RWPE2 (cell line): Measurements from ENCODE around the gene SSR2.
A peak's percentile ranks its signal among the peaks of the same experiment; 100 is the strongest.

Source experiments
- ATAC-seq: fragments of 200-7000 bp; cut with Tn5 transposase; 3 replicates; pipeline ENCODE4 v1.9.1; 2021; ENCODE audit warnings: low read depth
- DNase-seq: peaks from one replicate; pipeline ENCODE4 v3.0.0-alpha.2; 2020; ENCODE audit warnings: low spot score
- H3K27ac ChIP-seq: fragments of 450-650 bp; 2 replicates; pipeline ENCODE4 v1.5.1; 2017; ENCODE audit warnings: mild to moderate bottlenecking; ENCODE audit not compliant: poor library complexity, severe bottlenecking
- H3K27me3 ChIP-seq: fragments of 250-450 bp; sonication (Bioruptor Pico); 2 replicates; pipeline ENCODE4 v1.5.1; 2021; ENCODE audit warnings: mild to moderate bottlenecking, moderate library complexity; ENCODE audit not compliant: insufficient read depth, poor library complexity, severe bottlenecking
- H3K36me3 ChIP-seq: fragments of 250-450 bp; sonication (Bioruptor Pico); 2 replicates; pipeline ENCODE4 v1.5.1; 2020; ENCODE audit warnings: low read depth, mild to moderate bottlenecking, moderate library complexity
- H3K4me1 ChIP-seq: fragments of 250-450 bp; sonication (Bioruptor Pico); 2 replicates; pipeline ENCODE4 v1.5.1; 2021; ENCODE audit warnings: mild to moderate bottlenecking, moderate library complexity; ENCODE audit not compliant: insufficient read depth, poor library complexity, severe bottlenecking
- H3K4me3 ChIP-seq: fragments of 250-450 bp; sonication (Bioruptor Pico); 2 replicates; pipeline ENCODE4 v1.5.1; 2021; ENCODE audit warnings: mild to moderate bottlenecking, moderate library complexity; ENCODE audit not compliant: severe bottlenecking
- H3K9me3 ChIP-seq: fragments of 250-450 bp; sonication (Bioruptor Pico); 2 replicates; pipeline ENCODE4 v1.5.1; 2021; ENCODE audit warnings: mild to moderate bottlenecking, moderate library complexity; ENCODE audit not compliant: severe bottlenecking
- TF ChIP-seq, protein P1 (sequence below): fragments of 450-650 bp; IDR thresholded peaks from one replicate; pipeline ENCODE4 v1.5.1; 2017; ENCODE audit warnings: mild to moderate bottlenecking, moderate library complexity; ENCODE audit not compliant: poor library complexity, severe bottlenecking

The SSR2 gene

DNA sequence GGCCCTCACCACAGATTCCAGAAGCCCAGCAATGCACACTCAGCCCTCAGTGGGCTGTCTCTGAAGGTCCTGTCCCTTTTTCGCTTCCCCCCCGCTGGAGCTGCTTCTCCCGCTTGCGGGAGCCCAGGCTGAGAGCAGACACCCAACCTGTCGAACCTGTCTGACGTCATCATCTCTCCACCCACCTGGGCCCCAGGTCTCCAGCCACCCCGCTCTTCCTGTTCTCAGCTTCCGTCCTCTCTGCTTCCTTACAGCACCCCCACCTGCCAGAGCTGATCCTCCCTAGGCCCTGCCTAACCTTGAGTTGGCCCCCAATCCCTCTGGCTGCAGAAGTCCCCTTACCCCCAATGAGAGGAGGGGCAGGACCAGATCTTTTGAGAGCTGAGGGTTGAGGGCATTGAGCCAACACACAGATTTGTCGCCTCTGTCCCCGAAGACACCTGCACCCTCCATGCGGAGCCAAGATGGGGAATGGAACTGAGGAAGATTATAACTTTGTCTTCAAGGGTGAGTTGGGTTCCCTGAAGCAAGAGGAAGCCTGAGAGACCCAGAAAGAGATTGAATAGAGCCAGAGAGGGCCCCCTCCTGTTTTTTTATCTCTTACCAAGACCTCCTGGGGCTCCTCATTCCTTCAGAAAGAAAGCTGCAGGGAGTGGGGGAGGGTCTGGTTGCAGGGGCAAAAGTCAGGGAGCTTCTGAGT, 40.3 kb upstream of the SSR2 start, which contains the start of gene RAB25:
RAB25 (plus strand) TSS at position 224 of the 700 bp plus-strand sequence; CDS start at position 465, 241 bp downstream.
- Histone ChIP-seq H3K27me3 (no peaks in the 10 kb centered on the region), H3K9me3 (no peaks in the 10 kb centered on the region), H3K36me3 (peaks cover 17% of the 10 kb centered on the region), H3K4me3 (peak within 1 kb of the TSS; percentile 47), H3K27ac (peak within 1 kb of the TSS; percentile 62), H3K4me1 (peaks cover 2% of the 10 kb centered on the region)
- peak; percentile 93 for ATAC-seq
- peak; percentile 86 for DNase-seq
- TF ChIP-seq, protein P1, sequence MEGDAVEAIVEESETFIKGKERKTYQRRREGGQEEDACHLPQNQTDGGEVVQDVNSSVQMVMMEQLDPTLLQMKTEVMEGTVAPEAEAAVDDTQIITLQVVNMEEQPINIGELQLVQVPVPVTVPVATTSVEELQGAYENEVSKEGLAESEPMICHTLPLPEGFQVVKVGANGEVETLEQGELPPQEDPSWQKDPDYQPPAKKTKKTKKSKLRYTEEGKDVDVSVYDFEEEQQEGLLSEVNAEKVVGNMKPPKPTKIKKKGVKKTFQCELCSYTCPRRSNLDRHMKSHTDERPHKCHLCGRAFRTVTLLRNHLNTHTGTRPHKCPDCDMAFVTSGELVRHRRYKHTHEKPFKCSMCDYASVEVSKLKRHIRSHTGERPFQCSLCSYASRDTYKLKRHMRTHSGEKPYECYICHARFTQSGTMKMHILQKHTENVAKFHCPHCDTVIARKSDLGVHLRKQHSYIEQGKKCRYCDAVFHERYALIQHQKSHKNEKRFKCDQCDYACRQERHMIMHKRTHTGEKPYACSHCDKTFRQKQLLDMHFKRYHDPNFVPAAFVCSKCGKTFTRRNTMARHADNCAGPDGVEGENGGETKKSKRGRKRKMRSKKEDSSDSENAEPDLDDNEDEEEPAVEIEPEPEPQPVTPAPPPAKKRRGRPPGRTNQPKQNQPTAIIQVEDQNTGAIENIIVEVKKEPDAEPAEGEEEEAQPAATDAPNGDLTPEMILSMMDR: no peak

DNA sequence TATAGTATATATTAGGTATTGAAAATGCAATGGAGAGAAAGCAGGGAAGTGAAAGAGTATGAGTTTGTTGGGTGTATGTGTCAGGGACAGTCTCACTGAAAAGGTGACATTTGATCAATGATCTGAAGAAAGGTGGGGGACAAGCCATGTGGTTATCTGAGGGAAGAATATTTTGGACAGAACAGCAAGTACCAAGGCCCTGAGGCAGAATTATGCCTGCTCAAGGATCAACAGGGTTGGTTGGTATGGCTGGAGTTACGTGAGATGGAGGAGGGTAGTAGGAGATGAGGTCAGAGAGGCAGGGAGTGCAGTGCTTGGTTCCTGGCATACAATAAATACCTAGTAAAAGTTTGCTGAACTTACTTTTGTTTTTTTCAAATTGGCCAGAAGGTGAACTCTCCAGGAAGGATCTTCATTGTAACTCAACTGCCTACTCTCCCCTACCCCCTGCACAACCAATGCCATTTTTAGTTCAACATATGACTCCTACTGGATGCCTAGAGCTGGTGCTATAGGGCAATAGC, 35.6 kb upstream of the SSR2 start:
- no peak for DNase-seq
- Histone ChIP-seq H3K27ac (no peak overlapping the region), H3K4me3 (no peak overlapping the region), H3K4me1 (no peaks in the 10 kb centered on the region), H3K27me3 (no peaks in the 10 kb centered on the region), H3K36me3 (peaks cover 7% of the 10 kb centered on the region), H3K9me3 (no peaks in the 10 kb centered on the region)
- ATAC-seq: no peak
- TF ChIP-seq, protein P1: no peak

DNA sequence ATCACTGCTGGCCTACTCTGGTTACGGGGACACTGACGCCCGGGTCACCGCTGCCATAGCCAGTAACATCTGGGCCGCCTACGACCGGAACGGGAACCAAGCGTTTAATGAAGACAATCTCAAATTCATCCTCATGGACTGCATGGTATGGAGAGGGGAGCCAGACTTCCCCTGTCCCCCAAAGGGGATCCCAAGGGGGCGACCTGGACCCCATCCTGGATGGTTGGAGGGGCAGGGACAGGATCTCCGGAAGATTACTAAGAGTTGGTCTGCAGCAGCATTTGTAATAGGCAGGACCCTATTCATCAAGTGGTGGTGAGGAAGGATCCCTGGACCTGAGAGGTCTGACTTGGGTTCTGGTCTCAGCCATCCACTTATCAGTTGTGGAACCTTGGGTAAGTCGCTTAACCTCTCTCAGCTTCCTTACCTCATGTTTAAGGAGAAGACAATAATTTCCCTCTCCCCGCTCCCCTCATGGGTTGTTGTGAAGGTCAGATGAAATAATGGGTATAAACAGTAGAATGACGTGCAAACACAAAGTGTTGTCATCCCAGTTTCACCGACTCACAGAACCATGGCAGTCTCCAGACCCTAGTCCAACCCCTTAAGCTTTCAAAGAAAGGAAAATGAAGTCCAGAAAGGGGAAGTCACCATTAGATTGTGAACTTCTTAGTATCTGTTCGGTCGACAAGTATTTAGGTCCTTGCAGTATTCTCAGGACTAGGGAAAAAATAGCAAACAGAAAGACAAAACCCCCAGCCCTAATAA, 34.7 kb upstream of the SSR2 start:
- Histone ChIP-seq H3K4me3 (peak overlapping the region; percentile 87), H3K27me3 (no peaks in the 10 kb centered on the region), H3K27ac (peak overlapping the region; percentile 90), H3K36me3 (peaks cover 7% of the 10 kb centered on the region), H3K9me3 (no peaks in the 10 kb centered on the region), H3K4me1 (no peaks in the 10 kb centered on the region)
- ATAC-seq (no peak), DNase-seq (no peak)
- TF ChIP-seq, protein P1: no peak

DNA sequence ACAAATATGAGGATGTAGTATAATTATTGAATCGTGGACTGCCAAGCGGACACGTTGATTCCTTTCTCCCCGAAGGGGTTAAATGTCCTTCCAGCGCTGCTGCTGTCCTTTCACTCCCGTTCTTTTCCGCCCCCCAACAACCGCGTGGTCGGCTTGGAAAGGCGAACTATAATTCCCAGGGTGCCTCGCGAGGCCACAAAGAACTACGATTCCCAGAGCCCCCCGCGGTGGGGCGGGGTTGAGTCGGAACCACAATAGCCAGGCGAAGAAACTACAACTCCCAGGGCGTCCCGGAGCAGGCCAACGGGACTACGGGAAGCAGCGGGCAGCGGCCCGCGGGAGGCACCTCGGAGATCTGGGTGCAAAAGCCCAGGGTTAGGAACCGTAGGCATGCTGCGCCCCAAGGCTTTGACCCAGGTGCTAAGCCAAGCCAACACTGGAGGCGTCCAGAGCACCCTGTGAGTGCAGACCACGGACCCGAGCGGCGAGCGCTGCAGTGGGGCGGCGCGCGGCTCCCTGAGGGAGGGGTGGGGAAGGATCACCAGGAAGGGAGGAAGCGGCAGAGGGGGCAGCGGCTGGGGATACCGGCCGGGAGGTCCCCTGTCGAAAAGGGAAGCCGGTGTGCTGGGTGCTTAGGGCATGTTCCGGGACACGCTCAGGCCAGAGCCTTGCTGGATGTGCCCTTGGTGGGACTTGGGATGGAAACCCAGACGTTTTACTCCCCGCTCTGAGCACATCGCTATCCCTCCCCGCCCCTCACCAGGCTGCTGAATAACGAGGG, 33.9 kb upstream of the SSR2 start, which contains the start of gene LAMTOR2:
LAMTOR2 (plus strand) TSS at position 283 of the 781 bp plus-strand sequence; CDS start at position 391, 108 bp downstream.
- ATAC-seq: peak; percentile 82
- TF ChIP-seq, protein P1: no peak
- no peaks in the 10 kb centered on the region for H3K9me3 ChIP-seq
- H3K36me3 ChIP-seq: peaks cover 9% of the 10 kb centered on the region
- H3K27me3 ChIP-seq: no peaks in the 10 kb centered on the region
- H3K4me1 ChIP-seq: no peaks in the 10 kb centered on the region
- H3K4me3 ChIP-seq: peak within 1 kb of the TSS; percentile 87
- peak; percentile 96 for DNase-seq
- peak within 1 kb of the TSS; percentile 90 for H3K27ac ChIP-seq
